HEK293 (cell line): ENCODE results near the gene ARL8B.

Source experiments
- CTCF ChIA-PET: fragments of 350-600 bp; formaldehyde crosslinking; extraction: SDS; loops from one replicate; lab custom pipeline; 2021; ENCODE audit warnings: antibody characterized with exemption; lab: Yijun Ruan, JAX
- POLR2A ChIA-PET: fragments of 300-600 bp; formaldehyde crosslinking; extraction: SDS; loops from one replicate; lab custom pipeline; 2020; ENCODE audit warnings: antibody characterized with exemption, inconsistent platforms; lab: Yijun Ruan, JAX
- H3K27ac ChIP-seq: fragments of 200-500 bp; sonication (Bioruptor generic); 2 replicates; pipeline ENCODE4 v1.5.1; 2014; ENCODE audit warnings: low read depth, low read length, control low read depth, inconsistent platforms; ENCODE audit errors: extremely low read depth
- H3K36me3 ChIP-seq, 2 experiments: fragments of 200-500 bp in 1 of 2; sonication (Bioruptor generic) in 1 of 2; 1 replicate in 1 of 2; 2 replicates in 1 of 2; pipeline ENCODE4 v1.5.1; 2014 to 2017; ENCODE audit warnings: inconsistent platforms in 2 of 2, low read length in 2 of 2; ENCODE audit not compliant: control insufficient read depth in 2 of 2, insufficient read depth in 1 of 2
- H3K4me1 ChIP-seq: fragments of 200-500 bp; sonication (Bioruptor generic); 2 replicates; pipeline ENCODE4 v1.5.1; 2014; ENCODE audit warnings: mild to moderate bottlenecking, low read length, inconsistent platforms; ENCODE audit not compliant: control insufficient read depth, insufficient read depth
- H3K4me3 ChIP-seq: 2 replicates; pipeline ENCODE4 v1.5.1; 2011; ENCODE audit warnings: low read depth, mild to moderate bottlenecking, control low read depth, low read length, moderate library complexity
- H3K9me3 ChIP-seq: fragments of 200-500 bp; sonication (Bioruptor generic); 2 replicates; pipeline ENCODE4 v1.5.1; 2014; ENCODE audit warnings: low read depth, low read length, inconsistent platforms; ENCODE audit not compliant: control insufficient read depth, insufficient read depth
- GLIS2 ChIP-seq: fragments of 450-650 bp; formaldehyde crosslinking; IDR thresholded peaks from 2 replicates; pipeline ENCODE4 v1.5.1; 2016; ENCODE audit warnings: missing biosample characterization, missing genetic modification characterization
- KLF10 ChIP-seq: fragments of 450-650 bp; IDR thresholded peaks from 2 replicates; pipeline ENCODE4 v1.5.1; 2018; ENCODE audit warnings: missing biosample characterization, mild to moderate bottlenecking, missing genetic modification characterization
- OSR2 ChIP-seq: fragments of 450-650 bp; formaldehyde crosslinking; IDR thresholded peaks from 2 replicates; pipeline ENCODE4 v1.5.1; 2016; ENCODE audit warnings: missing biosample characterization, missing genetic modification characterization
- SCRT2 ChIP-seq: fragments of 450-650 bp; formaldehyde crosslinking; IDR thresholded peaks from 2 replicates; pipeline ENCODE4 v1.5.1; 2016; ENCODE audit warnings: missing biosample characterization, missing genetic modification characterization
- SP3 ChIP-seq: fragments of 450-650 bp; formaldehyde crosslinking; IDR thresholded peaks from 2 replicates; pipeline ENCODE4 v1.5.1; 2016; ENCODE audit warnings: missing biosample characterization, missing genetic modification characterization
- TRIM28 ChIP-seq: IDR thresholded peaks from 2 replicates; pipeline ENCODE4 v1.6.1; 2011; ENCODE audit warnings: low read length, control low read depth, borderline replicate concordance
- ZBTB1 ChIP-seq: fragments of 450-650 bp; formaldehyde crosslinking; IDR thresholded peaks from 2 replicates; pipeline ENCODE4 v1.5.1; 2016; ENCODE audit warnings: missing biosample characterization, missing genetic modification characterization
- ZBTB48 ChIP-seq: fragments of 450-650 bp; formaldehyde crosslinking; IDR thresholded peaks from 2 replicates; pipeline ENCODE4 v1.5.1; 2016; ENCODE audit warnings: missing biosample characterization, missing genetic modification characterization
- ZFP3 ChIP-seq: fragments of 450-650 bp; formaldehyde crosslinking; IDR thresholded peaks from 2 replicates; pipeline ENCODE4 v1.5.1; 2016; ENCODE audit warnings: low read depth, missing biosample characterization, missing genetic modification characterization
- ZFP41 ChIP-seq: fragments of 450-650 bp; formaldehyde crosslinking; IDR thresholded peaks from 2 replicates; pipeline ENCODE4 v1.5.1; 2016; ENCODE audit warnings: missing biosample characterization, missing genetic modification characterization, borderline replicate concordance
- ZNF16 ChIP-seq: fragments of 450-650 bp; formaldehyde crosslinking; IDR thresholded peaks from 2 replicates; pipeline ENCODE4 v1.5.1; 2016; ENCODE audit warnings: low read depth, missing biosample characterization, missing genetic modification characterization
- ZNF175 ChIP-seq: fragments of 450-650 bp; formaldehyde crosslinking; IDR thresholded peaks from 2 replicates; pipeline ENCODE4 v1.5.1; 2016; ENCODE audit warnings: missing biosample characterization, missing genetic modification characterization
- ZNF221 ChIP-seq: fragments of 450-650 bp; formaldehyde crosslinking; IDR thresholded peaks from 2 replicates; pipeline ENCODE4 v1.5.1; 2017; ENCODE audit warnings: missing biosample characterization, missing genetic modification characterization, borderline replicate concordance
- ZNF23 ChIP-seq: fragments of 450-650 bp; formaldehyde crosslinking; IDR thresholded peaks from 2 replicates; pipeline ENCODE4 v1.5.1; 2016; ENCODE audit warnings: missing biosample characterization, missing genetic modification characterization, borderline replicate concordance
- ZNF311 ChIP-seq: fragments of 450-650 bp; formaldehyde crosslinking; IDR thresholded peaks from 2 replicates; pipeline ENCODE4 v1.5.1; 2017; ENCODE audit warnings: missing biosample characterization, missing genetic modification characterization, borderline replicate concordance
- ZNF335 ChIP-seq: fragments of 450-650 bp; formaldehyde crosslinking; conservative IDR thresholded peaks from 2 replicates; pipeline ENCODE4 v1.5.1; 2016; ENCODE audit warnings: missing biosample characterization, missing genetic modification characterization
- ZNF529 ChIP-seq: fragments of 450-650 bp; formaldehyde crosslinking; IDR thresholded peaks from 2 replicates; pipeline ENCODE4 v1.5.1; 2017; ENCODE audit warnings: missing genetic modification characterization, missing biosample characterization; ENCODE audit not compliant: insufficient replicate concordance
- ZNF544 ChIP-seq: fragments of 450-650 bp; formaldehyde crosslinking; IDR thresholded peaks from 2 replicates; pipeline ENCODE4 v1.5.0; 2017; ENCODE audit warnings: missing biosample characterization, missing genetic modification characterization
- ZNF571 ChIP-seq: fragments of 450-650 bp; formaldehyde crosslinking; IDR thresholded peaks from 2 replicates; pipeline ENCODE4 v1.5.0; 2017; ENCODE audit warnings: missing biosample characterization, missing genetic modification characterization
- ZNF621 ChIP-seq: fragments of 450-650 bp; formaldehyde crosslinking; IDR thresholded peaks from 2 replicates; pipeline ENCODE4 v1.5.1; 2017; ENCODE audit warnings: missing biosample characterization, missing genetic modification characterization
- ZNF660 ChIP-seq: fragments of 450-650 bp; IDR thresholded peaks from 2 replicates; pipeline ENCODE4 v1.5.1; 2018; ENCODE audit warnings: missing biosample characterization, mild to moderate bottlenecking, missing genetic modification characterization
- ZNF677 ChIP-seq: fragments of 450-650 bp; IDR thresholded peaks from 2 replicates; pipeline ENCODE4 v1.5.0; 2018; ENCODE audit warnings: missing biosample characterization, mild to moderate bottlenecking, missing genetic modification characterization, moderate library complexity
- ZNF777 ChIP-seq: fragments of 450-650 bp; formaldehyde crosslinking; IDR thresholded peaks from 2 replicates; pipeline ENCODE4 v1.5.1; 2017; ENCODE audit warnings: missing biosample characterization, missing genetic modification characterization, borderline replicate concordance
- ZNF837 ChIP-seq: fragments of 450-650 bp; formaldehyde crosslinking; IDR thresholded peaks from 2 replicates; pipeline ENCODE4 v1.5.1; 2016; ENCODE audit warnings: missing biosample characterization, missing genetic modification characterization
- TF ChIP-seq, protein P1 (sequence below): fragments of 450-650 bp; formaldehyde crosslinking; IDR thresholded peaks from 2 replicates; pipeline ENCODE4 v1.5.1; 2016; ENCODE audit warnings: missing biosample characterization, missing genetic modification characterization
- TF ChIP-seq, protein P2 (sequence below): fragments of 450-650 bp; formaldehyde crosslinking; IDR thresholded peaks from 2 replicates; pipeline ENCODE4 v1.5.1; 2016; ENCODE audit warnings: missing biosample characterization, missing genetic modification characterization
- TF ChIP-seq, protein P3 (sequence below): fragments of 450-650 bp; formaldehyde crosslinking; IDR thresholded peaks from 2 replicates; pipeline ENCODE4 v1.5.1; 2016; ENCODE audit warnings: missing biosample characterization, missing genetic modification characterization

The ARL8B gene

DNA sequence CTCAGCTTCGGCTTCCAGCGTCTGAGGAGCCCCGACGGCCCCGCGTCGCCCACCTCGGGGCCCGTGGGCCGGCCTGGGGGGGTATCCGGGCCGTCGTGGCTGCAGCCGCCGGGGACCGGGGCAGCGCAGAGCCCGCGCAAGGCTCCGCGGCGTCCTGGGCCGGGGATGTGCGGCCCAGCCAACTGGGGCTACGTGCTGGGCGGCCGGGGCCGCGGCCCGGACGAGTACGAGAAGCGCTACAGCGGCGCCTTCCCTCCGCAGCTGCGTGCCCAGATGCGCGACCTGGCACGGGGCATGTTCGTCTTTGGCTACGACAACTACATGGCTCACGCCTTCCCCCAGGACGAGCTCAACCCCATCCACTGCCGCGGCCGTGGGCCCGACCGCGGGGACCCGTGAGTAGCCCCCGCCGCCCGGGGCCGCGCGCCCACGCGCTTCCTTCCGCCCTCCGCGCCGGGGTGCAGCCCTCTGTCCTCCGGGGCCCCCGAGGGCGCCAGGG, 65.9 kb downstream of the ARL8B start (continued):
- no peak for TF ChIP-seq ZNF621 (tag by site-specific recombination)
- TF ChIP-seq ZNF311 (tag by site-specific recombination), result no peak
- no peak for TF ChIP-seq ZNF660

DNA sequence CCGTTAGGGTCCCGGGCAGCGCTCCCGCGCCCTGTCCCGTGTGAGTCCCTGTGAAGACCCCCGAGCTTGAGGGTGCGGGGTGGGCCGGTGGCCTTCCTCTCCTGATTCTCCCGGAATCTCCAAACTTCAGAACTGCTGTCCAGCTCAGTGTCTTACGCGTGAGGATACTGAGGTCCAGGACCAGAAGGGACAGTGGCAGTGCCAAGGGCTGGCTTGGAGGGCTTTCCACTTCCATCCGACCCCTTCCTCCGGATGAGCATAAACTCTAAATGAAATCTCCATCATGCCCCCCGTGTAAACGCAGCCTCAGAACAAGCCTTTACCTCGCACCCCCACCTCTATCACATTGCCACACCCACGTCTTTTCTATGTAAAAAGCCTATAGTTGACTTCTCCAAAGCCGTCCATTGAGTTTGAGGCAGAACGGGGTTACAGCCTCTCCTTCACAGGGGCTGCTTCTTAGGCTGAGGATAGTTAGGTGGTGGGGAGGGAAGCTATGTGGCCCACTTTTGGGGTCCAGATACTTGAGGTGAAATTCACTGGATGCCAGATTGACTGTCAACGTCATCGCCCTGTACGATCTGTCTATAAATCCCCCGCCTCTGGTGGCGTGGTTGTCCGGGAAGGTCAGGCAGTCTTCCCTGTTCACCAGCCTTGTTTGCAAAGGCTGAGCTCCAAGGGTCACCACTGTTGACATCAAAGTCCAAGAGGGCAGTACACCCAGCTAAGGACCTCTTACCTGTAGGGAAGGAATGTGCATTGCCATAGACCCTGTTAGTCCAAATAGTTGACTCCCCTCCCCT, 66.5 kb downstream of the ARL8B start:
- POLR2A ChIA-PET, result interaction anchor here (0.6 to 1.5 kb wide), 6 partner anchors 9 to 203 kb away, joined by 4 to 7 read pairs (median 4); no protein-coding TSS in a partner anchor
- CTCF ChIA-PET, result interaction anchor here (0.5 to 1.0 kb wide), 3 partner anchors 9 to 468 kb away, joined by 3 read pairs; no protein-coding TSS in a partner anchor
- Histone ChIP-seq H3K4me3 (peak overlapping the region; percentile 92), H3K4me1 (0 out of 2 replicates have a peak, but pooled peaks cover 5% of the 10 kb centered on the region), H3K9me3 (no peaks in the 10 kb centered on the region), H3K36me3 (peaks cover 0 to 8% of the 10 kb centered on the region in 2 experiments; a peak in 1 of 3 replicates), H3K27ac (peak overlapping the region; percentile 86)
- TF ChIP-seq ZFP3 (tag by site-specific recombination), result no peak
- no peak for TF ChIP-seq ZNF777
- TF ChIP-seq ZNF175 (tag by site-specific recombination), result no peak
- TF ChIP-seq ZNF335 (tag by site-specific recombination), result peak; percentile 93
- TF ChIP-seq KLF10 (tag by site-specific recombination), result no peak
- TF ChIP-seq ZBTB1 (tag by site-specific recombination), result no peak
- no peak for TF ChIP-seq ZNF23
- peak; percentile 42; the same call in 1 of the 2 replicates for TF ChIP-seq GLIS2 (tag by site-specific recombination)
- no peak for TF ChIP-seq SCRT2
- TF ChIP-seq, protein P1, sequence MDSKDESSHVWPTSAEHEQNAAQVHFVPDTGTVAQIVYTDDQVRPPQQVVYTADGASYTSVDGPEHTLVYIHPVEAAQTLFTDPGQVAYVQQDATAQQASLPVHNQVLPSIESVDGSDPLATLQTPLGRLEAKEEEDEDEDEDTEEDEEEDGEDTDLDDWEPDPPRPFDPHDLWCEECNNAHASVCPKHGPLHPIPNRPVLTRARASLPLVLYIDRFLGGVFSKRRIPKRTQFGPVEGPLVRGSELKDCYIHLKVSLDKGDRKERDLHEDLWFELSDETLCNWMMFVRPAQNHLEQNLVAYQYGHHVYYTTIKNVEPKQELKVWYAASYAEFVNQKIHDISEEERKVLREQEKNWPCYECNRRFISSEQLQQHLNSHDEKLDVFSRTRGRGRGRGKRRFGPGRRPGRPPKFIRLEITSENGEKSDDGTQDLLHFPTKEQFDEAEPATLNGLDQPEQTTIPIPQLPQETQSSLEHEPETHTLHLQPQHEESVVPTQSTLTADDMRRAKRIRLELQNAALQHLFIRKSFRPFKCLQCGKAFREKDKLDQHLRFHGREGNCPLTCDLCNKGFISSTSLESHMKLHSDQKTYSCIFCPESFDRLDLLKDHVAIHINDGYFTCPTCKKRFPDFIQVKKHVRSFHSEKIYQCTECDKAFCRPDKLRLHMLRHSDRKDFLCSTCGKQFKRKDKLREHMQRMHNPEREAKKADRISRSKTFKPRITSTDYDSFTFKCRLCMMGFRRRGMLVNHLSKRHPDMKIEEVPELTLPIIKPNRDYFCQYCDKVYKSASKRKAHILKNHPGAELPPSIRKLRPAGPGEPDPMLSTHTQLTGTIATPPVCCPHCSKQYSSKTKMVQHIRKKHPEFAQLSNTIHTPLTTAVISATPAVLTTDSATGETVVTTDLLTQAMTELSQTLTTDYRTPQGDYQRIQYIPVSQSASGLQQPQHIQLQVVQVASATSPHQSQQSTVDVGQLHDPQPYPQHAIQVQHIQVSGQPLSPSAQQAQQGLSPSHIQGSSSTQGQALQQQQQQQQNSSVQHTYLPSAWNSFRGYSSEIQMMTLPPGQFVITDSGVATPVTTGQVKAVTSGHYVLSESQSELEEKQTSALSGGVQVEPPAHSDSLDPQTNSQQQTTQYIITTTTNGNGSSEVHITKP (tag by site-specific recombination), result peak; percentile 82
- no peak for TF ChIP-seq ZNF544
- TF ChIP-seq SP3, result 0 out of 2 replicates have a peak, but pooled peaks have one; percentile 14
- no peak for TF ChIP-seq ZNF677 (tag by site-specific recombination)
- TF ChIP-seq ZNF16 (tag by site-specific recombination), result no peak
- TF ChIP-seq ZFP41 (tag by site-specific recombination), result no peak
- TF ChIP-seq ZBTB48 (tag by site-specific recombination), result 0 out of 2 replicates have a peak, but pooled peaks have one; percentile 15
- TF ChIP-seq ZNF571, result no peak
- no peak for TF ChIP-seq ZNF529 (tag by site-specific recombination)
- TF ChIP-seq, protein P2, sequence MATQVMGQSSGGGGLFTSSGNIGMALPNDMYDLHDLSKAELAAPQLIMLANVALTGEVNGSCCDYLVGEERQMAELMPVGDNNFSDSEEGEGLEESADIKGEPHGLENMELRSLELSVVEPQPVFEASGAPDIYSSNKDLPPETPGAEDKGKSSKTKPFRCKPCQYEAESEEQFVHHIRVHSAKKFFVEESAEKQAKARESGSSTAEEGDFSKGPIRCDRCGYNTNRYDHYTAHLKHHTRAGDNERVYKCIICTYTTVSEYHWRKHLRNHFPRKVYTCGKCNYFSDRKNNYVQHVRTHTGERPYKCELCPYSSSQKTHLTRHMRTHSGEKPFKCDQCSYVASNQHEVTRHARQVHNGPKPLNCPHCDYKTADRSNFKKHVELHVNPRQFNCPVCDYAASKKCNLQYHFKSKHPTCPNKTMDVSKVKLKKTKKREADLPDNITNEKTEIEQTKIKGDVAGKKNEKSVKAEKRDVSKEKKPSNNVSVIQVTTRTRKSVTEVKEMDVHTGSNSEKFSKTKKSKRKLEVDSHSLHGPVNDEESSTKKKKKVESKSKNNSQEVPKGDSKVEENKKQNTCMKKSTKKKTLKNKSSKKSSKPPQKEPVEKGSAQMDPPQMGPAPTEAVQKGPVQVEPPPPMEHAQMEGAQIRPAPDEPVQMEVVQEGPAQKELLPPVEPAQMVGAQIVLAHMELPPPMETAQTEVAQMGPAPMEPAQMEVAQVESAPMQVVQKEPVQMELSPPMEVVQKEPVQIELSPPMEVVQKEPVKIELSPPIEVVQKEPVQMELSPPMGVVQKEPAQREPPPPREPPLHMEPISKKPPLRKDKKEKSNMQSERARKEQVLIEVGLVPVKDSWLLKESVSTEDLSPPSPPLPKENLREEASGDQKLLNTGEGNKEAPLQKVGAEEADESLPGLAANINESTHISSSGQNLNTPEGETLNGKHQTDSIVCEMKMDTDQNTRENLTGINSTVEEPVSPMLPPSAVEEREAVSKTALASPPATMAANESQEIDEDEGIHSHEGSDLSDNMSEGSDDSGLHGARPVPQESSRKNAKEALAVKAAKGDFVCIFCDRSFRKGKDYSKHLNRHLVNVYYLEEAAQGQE (tag by site-specific recombination), result peak; percentile 94
- TF ChIP-seq OSR2 (tag by site-specific recombination), result no peak
- TF ChIP-seq ZNF837 (tag by site-specific recombination), result no peak
- no peak for TF ChIP-seq ZNF221 (tag by site-specific recombination)
- TF ChIP-seq, protein P3, sequence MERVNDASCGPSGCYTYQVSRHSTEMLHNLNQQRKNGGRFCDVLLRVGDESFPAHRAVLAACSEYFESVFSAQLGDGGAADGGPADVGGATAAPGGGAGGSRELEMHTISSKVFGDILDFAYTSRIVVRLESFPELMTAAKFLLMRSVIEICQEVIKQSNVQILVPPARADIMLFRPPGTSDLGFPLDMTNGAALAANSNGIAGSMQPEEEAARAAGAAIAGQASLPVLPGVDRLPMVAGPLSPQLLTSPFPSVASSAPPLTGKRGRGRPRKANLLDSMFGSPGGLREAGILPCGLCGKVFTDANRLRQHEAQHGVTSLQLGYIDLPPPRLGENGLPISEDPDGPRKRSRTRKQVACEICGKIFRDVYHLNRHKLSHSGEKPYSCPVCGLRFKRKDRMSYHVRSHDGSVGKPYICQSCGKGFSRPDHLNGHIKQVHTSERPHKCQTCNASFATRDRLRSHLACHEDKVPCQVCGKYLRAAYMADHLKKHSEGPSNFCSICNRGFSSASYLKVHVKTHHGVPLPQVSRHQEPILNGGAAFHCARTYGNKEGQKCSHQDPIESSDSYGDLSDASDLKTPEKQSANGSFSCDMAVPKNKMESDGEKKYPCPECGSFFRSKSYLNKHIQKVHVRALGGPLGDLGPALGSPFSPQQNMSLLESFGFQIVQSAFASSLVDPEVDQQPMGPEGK, result peak; percentile 53; the same call in 1 of the 2 replicates
- TF ChIP-seq TRIM28, result no peak
